ENCODE data around the gene SMOC2. TPM values are rescaled to one million over a fixed set of nuclear protein-coding genes. Genes with fewer than 3 reads are reported as not detected.

Gene SMOC2
- total RNA-seq, 4 donors from 2014 or later, result 5.8 to 14.5 (median 9.0) TPM

DNA sequence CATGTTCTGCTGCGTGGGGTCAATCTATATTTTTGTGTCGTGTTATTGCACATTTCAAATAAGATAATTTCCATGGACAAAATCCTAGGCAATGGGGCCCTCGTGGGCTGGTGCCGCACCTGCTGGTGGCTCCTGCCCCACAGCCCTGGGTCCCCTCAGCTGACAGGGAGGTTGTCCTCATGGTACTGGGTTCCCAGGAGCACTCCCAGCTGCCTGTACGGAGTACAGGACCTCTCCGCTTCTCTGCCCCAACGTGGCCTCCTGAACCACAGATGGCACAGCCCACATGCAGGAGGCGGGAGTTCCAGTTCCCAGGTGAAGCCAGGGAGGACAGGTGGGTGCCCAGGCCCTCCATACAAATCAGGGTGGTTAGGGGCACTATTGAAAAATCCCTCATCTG, 243.5 kb downstream of the SMOC2 start:
- Histone ChIP-seq H3K27me3 (peaks cover 5% of the 10 kb centered on the region), H3K9me3 (no peaks in the 10 kb centered on the region), H3K4me1 (no peaks in the 10 kb centered on the region), H3K36me3 (no peaks in the 10 kb centered on the region), H3K4me3 (no peak overlapping the region), H3K27ac (no peak overlapping the region)
- 62% methylated on average over 8 of the region's 8 CpGs; no CpG with 5 or more reads in 1 of the 2 donors for WGBS, 2 donors (ENCODE audit: low coverage in 1 of 2)
- DNase-seq, result no peak
- in situ Hi-C loops (cut with MboI; ENCODE audit: low pct_ligation_motif_present in 1 of 4, low pct_unique_long_range_greater_than_20kb in 1 of 4, low sequenced_read_pairs in 3 of 4) (no loop called here), intact Hi-C loops (cut with DNase I; ENCODE audit: low total_unique reads) (no loop called here)
- TF ChIP-seq POLR2AphosphoS5 (IDR thresholded peaks at IDR 0.05) (no peak), EP300 (IDR thresholded peaks at IDR 0.05; ENCODE audit: low read depth) (no peak), POLR2A (IDR thresholded peaks at IDR 0.05) (no peak)
- TF ChIP-seq, protein P1, sequence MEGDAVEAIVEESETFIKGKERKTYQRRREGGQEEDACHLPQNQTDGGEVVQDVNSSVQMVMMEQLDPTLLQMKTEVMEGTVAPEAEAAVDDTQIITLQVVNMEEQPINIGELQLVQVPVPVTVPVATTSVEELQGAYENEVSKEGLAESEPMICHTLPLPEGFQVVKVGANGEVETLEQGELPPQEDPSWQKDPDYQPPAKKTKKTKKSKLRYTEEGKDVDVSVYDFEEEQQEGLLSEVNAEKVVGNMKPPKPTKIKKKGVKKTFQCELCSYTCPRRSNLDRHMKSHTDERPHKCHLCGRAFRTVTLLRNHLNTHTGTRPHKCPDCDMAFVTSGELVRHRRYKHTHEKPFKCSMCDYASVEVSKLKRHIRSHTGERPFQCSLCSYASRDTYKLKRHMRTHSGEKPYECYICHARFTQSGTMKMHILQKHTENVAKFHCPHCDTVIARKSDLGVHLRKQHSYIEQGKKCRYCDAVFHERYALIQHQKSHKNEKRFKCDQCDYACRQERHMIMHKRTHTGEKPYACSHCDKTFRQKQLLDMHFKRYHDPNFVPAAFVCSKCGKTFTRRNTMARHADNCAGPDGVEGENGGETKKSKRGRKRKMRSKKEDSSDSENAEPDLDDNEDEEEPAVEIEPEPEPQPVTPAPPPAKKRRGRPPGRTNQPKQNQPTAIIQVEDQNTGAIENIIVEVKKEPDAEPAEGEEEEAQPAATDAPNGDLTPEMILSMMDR (IDR thresholded peaks at IDR 0.05), result no peak

DNA sequence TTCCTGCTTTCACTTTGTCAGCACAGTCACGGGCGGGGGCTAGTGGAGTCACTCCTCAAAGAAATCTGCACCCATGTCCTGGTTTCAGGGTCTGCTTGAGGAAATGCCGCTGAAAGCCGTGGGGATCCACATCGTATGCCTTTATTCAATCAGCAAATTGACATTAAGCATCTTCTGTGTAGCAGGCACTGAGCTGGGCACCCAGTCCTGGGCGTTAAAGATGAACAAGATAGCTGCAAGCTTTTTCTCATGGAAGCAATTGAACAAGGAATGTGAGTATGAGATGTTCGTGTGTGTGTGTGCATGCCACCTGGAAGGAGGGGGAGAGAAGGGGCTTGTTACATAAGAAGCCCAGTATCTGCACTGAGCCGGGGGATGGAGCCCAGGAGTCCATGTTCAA, 243.9 kb downstream of the SMOC2 start:
- Histone ChIP-seq H3K27me3 (peaks cover 5% of the 10 kb centered on the region), H3K36me3 (no peaks in the 10 kb centered on the region), H3K27ac (no peak overlapping the region), H3K4me1 (no peaks in the 10 kb centered on the region), H3K4me3 (no peak overlapping the region), H3K9me3 (no peaks in the 10 kb centered on the region)
- intact Hi-C loops (cut with DNase I; ENCODE audit: low total_unique reads), result no loop called here
- DNase-seq, result no peak
- TF ChIP-seq, protein P1 (IDR thresholded peaks at IDR 0.05), result no peak
- TF ChIP-seq EP300 (IDR thresholded peaks at IDR 0.05; ENCODE audit: low read depth) (no peak), POLR2AphosphoS5 (IDR thresholded peaks at IDR 0.05) (no peak), POLR2A (IDR thresholded peaks at IDR 0.05) (no peak)
- in situ Hi-C loops (cut with MboI; ENCODE audit: low pct_ligation_motif_present in 1 of 4, low pct_unique_long_range_greater_than_20kb in 1 of 4, low sequenced_read_pairs in 3 of 4), result no loop called here
- WGBS, 2 donors (ENCODE audit: low coverage in 1 of 2), result 57 to 86% methylated on average over 1 to 8 of the region's 8 CpGs

DNA sequence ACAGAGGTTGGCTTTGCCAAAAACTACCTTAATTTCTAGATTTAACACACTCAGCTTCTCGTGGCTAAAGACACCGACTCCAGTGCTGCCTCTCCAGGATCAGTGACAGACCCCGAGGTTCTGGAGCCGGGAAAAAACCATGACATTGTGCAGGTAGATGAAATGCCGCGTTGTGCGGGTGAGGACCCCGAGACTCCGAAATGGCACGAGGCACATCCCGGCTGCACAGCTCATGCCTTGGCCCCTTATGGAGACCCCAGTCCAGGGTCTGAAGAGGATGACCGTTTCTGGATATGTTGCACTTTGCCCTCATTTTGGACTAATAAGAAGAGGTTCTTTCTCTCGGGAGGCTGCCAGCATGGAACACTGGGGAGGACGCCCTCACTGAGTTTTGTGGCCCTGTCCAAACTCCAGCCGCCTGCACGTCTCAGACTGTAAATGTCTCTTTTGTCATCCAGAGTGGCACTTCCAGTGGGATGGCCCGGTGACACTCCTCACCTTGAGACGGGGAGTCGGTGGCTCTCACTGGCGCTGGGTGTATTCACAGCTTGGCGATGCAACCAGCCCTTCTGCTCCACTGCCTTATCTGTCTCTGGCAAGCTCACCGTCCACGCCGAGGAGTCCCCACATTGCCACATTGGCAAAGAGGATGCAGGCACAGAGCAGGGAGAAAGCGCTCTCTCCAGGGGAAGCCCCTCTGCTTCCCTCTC, 245.2 kb downstream of the SMOC2 start:
- H3K27ac ChIP-seq, result no peak overlapping the region
- intact Hi-C loops (cut with DNase I; ENCODE audit: low total_unique reads), result no loop called here
- H3K4me1 ChIP-seq, result peaks cover 0 to 4% (median 0%) of the 10 kb centered on the region in 4 donors
- 75 to 89% methylated on average over 13 to 25 of the region's 25 CpGs for WGBS, 2 donors (ENCODE audit: low coverage in 1 of 2)
- DNase-seq, result no peak
- no peak overlapping the region for H3K4me3 ChIP-seq
- TF ChIP-seq, protein P1 (IDR thresholded peaks at IDR 0.05), result no peak
- TF ChIP-seq EP300 (IDR thresholded peaks at IDR 0.05; ENCODE audit: low read depth) (no peak), POLR2A (IDR thresholded peaks at IDR 0.05) (no peak), POLR2AphosphoS5 (IDR thresholded peaks at IDR 0.05) (no peak)
- in situ Hi-C loops (cut with MboI; ENCODE audit: low pct_ligation_motif_present in 1 of 4, low pct_unique_long_range_greater_than_20kb in 1 of 4, low sequenced_read_pairs in 3 of 4), result no loop called here
- no peaks in the 10 kb centered on the region for H3K36me3 ChIP-seq
- peaks cover 5% of the 10 kb centered on the region for H3K27me3 ChIP-seq
- H3K9me3 ChIP-seq, result no peaks in the 10 kb centered on the region

DNA sequence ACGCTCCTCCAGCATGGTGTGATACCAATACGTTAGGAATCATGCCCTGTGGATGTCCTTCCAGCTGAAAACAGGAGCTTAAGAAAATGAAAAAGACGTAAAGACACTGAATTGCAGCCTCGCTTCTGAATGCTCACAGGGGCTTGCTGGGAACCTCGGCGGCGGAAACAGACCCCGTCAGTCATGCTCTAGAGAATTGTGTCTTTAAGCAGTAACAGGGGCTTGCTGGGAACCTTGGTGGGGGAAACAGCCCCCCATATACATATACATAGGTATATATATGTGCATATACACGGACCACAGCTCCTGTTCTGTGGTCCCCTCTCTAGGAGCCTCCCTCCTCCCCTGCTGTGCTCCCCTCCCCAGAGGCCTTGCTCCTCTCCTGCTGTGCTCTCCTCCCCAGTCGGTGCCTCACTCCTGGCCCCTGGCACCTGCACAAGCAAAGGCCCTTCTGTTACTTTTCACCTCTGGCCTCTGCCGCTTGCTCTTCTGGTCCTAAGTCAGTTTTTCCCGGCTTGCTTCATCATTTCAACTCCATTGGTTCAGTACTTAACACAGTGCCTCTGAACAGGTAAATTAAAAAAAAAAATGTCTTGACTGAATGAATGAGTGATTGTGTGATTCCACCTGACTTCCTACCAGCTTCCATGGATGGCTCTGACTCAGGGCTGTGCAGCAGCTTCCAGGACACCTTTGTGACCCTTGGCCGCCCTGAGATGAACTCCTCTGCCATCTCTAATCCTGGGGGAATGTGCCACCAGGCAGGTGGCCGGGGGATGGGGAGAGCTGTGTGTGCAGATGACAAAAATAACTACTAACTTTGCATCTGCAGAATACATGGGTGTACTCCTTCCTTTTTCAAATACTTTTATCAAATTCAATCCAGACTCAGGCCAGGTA, 246.1 kb downstream of the SMOC2 start:
- Histone ChIP-seq H3K27ac (no peak overlapping the region), H3K4me3 (no peak overlapping the region), H3K4me1 (peaks cover 0 to 4% (median 0%) of the 10 kb centered on the region in 4 donors), H3K9me3 (no peaks in the 10 kb centered on the region), H3K27me3 (peaks cover 5% of the 10 kb centered on the region), H3K36me3 (no peaks in the 10 kb centered on the region)
- 57 to 72% methylated on average over 6 to 14 of the region's 14 CpGs for WGBS, 2 donors (ENCODE audit: low coverage in 1 of 2)
- in situ Hi-C loops (cut with MboI; ENCODE audit: low pct_ligation_motif_present in 1 of 4, low pct_unique_long_range_greater_than_20kb in 1 of 4, low sequenced_read_pairs in 3 of 4), result no loop called here
- TF ChIP-seq POLR2A (IDR thresholded peaks at IDR 0.05), result no peak
- TF ChIP-seq POLR2AphosphoS5 (IDR thresholded peaks at IDR 0.05), result no peak
- TF ChIP-seq, protein P1 (IDR thresholded peaks at IDR 0.05), result no peak
- no peak for TF ChIP-seq EP300 (IDR thresholded peaks at IDR 0.05; ENCODE audit: low read depth)
- intact Hi-C loops (cut with DNase I; ENCODE audit: low total_unique reads), result no loop called here
- DNase-seq, result no peak
